Neural cell (in vitro differentiated cells): ENCODE measurements around the gene PDE10A.

Experiments used
- CTCF ChIP-seq: fragments of 450-650 bp; IDR thresholded peaks from 2 replicates; pipeline ENCODE4 v1.5.1; 2014; ENCODE audit warnings: antibody characterized with exemption, mild to moderate bottlenecking, moderate library complexity; ENCODE audit not compliant: poor library complexity, severe bottlenecking
- EP300 ChIP-seq: fragments of 450-650 bp; conservative IDR thresholded peaks from 2 replicates; pipeline ENCODE4 v1.6.1; 2014; ENCODE audit warnings: antibody characterized with exemption, mild to moderate bottlenecking, moderate library complexity; ENCODE audit not compliant: poor library complexity, severe bottlenecking
- EZH2 ChIP-seq: fragments of 200-600, 300-800 bp; shearing (Covaris generic), sonication (generic); IDR thresholded peaks from 2 replicates; pipeline ENCODE4 v1.6.1; 2014; ENCODE audit warnings: antibody characterized with exemption, low read length, borderline replicate concordance, mild to moderate bottlenecking; ENCODE audit not compliant: insufficient read depth, poor library complexity, severe bottlenecking
- POLR2AphosphoS5 ChIP-seq: IDR thresholded peaks from 2 replicates; pipeline ENCODE4 v1.6.1; 2012
- REST ChIP-seq: IDR thresholded peaks from 2 replicates; pipeline ENCODE4 v1.6.1; 2012; ENCODE audit warnings: borderline replicate concordance
- SMC3 ChIP-seq: fragments of 450-650 bp; conservative IDR thresholded peaks from 2 replicates; pipeline ENCODE4 v1.6.1; 2014; ENCODE audit warnings: antibody characterized with exemption, mild to moderate bottlenecking, moderate library complexity; ENCODE audit not compliant: poor library complexity
- TAF1 ChIP-seq: IDR thresholded peaks from 2 replicates; pipeline ENCODE4 v1.6.1; 2012; ENCODE audit warnings: low read depth

- no peak for TF ChIP-seq SMC3
- no peak for TF ChIP-seq REST
- no peak for TF ChIP-seq EZH2
- TF ChIP-seq CTCF: no peak
- no peak for TF ChIP-seq TAF1
- TF ChIP-seq POLR2AphosphoS5: no peak
- TF ChIP-seq EP300: no peak
Measured at GRCh38 chr6:165365371-165365770, 297.7 kb downstream of the PDE10A start.
